GM13977 (cell line): ENCODE data around the gene SMIM23.
"Not testable (repeated sequence)": the region's sequence is repeated elsewhere in the genome, so short reads cannot be mapped to it uniquely, and the experiment has no call there.

Source experiments
- DNase-seq: peaks from one replicate; pipeline ENCODE4 v3.0.0; 2012; ENCODE audit warnings: low spot score
- CTCF ChIP-seq: IDR thresholded peaks from 2 replicates; pipeline ENCODE4 v1.5.1; 2012; ENCODE audit warnings: mild to moderate bottlenecking, control low read depth; ENCODE audit not compliant: insufficient read depth; ENCODE audit errors: extremely low read depth, missing control alignments
- in situ Hi-C: fragments of 300-500 bp; cut with MboI; formaldehyde crosslinking; loops from one replicate; pipeline ENCODE4 v1.12.0; 2022; ENCODE audit warnings: low sequenced_read_pairs, low pct_unique_long_range_greater_than_20kb, mixed read lengths, inconsistent platforms; ENCODE audit not compliant: unreplicated experiment

Gene SMIM23

GRCh38 chr5:171776770-171777759 is 8.6 kb upstream of the SMIM23 start:
- no peak for TF ChIP-seq CTCF
- no peak for DNase-seq
- in situ Hi-C loops = no loop called here

- DNase-seq, in situ Hi-C loops: not testable (repeated sequence)
These were observed 3.9 kb upstream of the SMIM23 start for GRCh38 chr5:171781744-171782143.

- in situ Hi-C loops = no loop called here
- no peak for TF ChIP-seq CTCF
- no peak for DNase-seq
These were observed 3.2 kb upstream of the SMIM23 start for GRCh38 chr5:171782332-171782966.

GRCh38 chr5:171783051-171783450 is 2.6 kb upstream of the SMIM23 start:
- in situ Hi-C loops = no loop called here
- DNase-seq = no peak
- no peak for TF ChIP-seq CTCF

- in situ Hi-C loops = no loop called here
- DNase-seq = no peak
- TF ChIP-seq CTCF = no peak
These were observed 3.7 kb downstream of the SMIM23 start for GRCh38 chr5:171789353-171789752.

- no peak for TF ChIP-seq CTCF
- no peak for DNase-seq
- in situ Hi-C loops = no loop called here
These were observed 4.8 kb downstream of the SMIM23 start for GRCh38 chr5:171790408-171790807.

- no peak for DNase-seq
- no peak for TF ChIP-seq CTCF
- in situ Hi-C loops = no loop called here
These were observed 8.9 kb downstream of the SMIM23 start for GRCh38 chr5:171794470-171794960.
